Subcutaneous adipose tissue (tissue), 4 donors: ENCODE results near the gene CRACDL. TPM values are rescaled to one million over a fixed set of nuclear protein-coding genes. Genes with fewer than 3 reads are reported as not detected.

Experiments used
- total RNA-seq, 4 donors: library from RNA; depleted of rRNA; stranded (reverse); fragments of >200 nt; gene quantifications; one replicate each; pipeline ENCODE4 v1.1.0, GENCODE V29; 2016
- TF ChIP-seq, protein P1 (sequence below): fragments of 450-650 bp; IDR thresholded peaks from one replicate; pipeline ENCODE4 v1.5.1; 2016; ENCODE audit warnings: low read depth, mild to moderate bottlenecking, control low read depth, antibody characterized with exemption, moderate library complexity

The CRACDL gene
- total RNA-seq, 4 donors from 2014 or later, result 1.4 to 8.3 (median 4.5) TPM

DNA sequence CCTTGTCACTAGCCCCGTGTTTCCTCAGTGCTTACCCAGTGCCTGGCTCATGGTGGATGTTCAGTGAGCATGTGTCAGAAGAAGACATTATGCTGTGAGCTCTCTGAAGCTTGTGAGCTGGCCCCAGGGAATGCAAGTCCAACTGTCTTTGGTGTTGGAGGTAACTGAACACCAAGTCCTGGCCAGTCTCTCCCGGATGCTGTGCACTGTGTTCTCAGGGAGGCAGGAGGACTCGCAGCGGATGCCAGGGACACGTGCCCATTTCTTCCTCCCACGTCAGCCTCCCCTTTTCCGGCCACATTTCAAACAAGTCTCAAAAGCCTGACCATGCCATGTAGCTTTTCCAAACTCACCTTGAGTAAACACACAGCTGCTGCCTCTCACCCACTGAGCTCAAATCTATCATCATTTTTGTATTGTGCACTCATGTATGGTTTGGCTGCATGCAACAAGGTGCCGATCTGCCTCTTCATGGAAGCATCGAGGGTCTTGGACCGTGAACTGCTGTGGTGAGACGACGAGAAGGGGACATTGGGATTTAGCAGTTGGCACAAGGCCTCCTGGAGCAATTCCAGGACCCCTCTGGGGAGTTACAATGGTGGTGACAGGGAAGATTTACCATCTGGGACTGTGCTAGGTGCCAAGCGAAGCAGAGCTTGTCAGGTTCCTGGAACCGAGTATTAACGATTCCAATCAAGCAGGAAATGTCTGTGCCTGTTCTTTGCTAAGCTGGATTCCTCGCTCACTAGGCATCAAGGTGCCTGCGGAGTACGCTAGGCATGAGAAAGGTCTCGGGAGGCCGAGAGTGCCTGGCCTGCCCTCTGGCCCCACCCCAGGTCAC lies 160.7 kb downstream of the CRACDL start:
- TF ChIP-seq, protein P1, sequence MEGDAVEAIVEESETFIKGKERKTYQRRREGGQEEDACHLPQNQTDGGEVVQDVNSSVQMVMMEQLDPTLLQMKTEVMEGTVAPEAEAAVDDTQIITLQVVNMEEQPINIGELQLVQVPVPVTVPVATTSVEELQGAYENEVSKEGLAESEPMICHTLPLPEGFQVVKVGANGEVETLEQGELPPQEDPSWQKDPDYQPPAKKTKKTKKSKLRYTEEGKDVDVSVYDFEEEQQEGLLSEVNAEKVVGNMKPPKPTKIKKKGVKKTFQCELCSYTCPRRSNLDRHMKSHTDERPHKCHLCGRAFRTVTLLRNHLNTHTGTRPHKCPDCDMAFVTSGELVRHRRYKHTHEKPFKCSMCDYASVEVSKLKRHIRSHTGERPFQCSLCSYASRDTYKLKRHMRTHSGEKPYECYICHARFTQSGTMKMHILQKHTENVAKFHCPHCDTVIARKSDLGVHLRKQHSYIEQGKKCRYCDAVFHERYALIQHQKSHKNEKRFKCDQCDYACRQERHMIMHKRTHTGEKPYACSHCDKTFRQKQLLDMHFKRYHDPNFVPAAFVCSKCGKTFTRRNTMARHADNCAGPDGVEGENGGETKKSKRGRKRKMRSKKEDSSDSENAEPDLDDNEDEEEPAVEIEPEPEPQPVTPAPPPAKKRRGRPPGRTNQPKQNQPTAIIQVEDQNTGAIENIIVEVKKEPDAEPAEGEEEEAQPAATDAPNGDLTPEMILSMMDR, result no peak

DNA sequence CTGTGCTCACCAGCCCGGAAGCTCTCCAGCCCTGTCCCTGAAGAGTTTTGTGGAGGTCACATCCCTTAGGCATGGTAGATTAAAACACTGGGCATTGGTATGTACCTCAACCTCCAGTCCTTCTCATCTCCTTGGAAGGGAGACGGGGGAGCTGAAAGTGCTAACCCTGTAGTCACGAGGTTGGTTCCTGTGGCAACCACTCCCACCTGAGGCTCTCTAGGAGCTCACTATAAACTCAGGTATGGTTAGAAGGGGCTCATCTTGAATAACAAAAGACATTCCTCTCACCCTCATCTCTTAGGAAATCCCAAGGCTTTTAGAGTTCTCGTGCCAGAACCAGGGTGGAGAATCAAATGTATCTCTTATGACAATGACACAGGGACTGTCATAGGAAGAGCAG lies 162.1 kb downstream of the CRACDL start:
- TF ChIP-seq, protein P1, result no peak

DNA sequence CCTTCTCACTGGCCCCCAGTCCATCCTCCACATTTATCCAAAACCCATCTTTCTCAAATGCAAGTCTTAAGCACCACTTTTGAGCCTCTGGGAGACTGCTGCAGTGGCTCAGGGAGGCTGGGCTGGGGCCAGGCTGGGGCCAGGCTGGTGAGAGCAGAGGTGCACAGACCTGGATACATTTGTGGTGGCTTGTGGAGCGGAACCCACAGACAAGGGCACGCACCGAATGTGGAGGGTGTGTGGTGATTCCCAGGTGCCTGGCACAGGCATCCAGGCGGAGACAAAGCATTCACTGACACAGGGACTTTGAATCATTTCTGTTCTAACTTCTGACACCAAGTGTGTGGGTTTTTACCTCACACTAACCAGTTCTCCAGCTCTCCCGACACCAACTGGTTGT lies 162.9 kb downstream of the CRACDL start:
- TF ChIP-seq, protein P1, result no peak

DNA sequence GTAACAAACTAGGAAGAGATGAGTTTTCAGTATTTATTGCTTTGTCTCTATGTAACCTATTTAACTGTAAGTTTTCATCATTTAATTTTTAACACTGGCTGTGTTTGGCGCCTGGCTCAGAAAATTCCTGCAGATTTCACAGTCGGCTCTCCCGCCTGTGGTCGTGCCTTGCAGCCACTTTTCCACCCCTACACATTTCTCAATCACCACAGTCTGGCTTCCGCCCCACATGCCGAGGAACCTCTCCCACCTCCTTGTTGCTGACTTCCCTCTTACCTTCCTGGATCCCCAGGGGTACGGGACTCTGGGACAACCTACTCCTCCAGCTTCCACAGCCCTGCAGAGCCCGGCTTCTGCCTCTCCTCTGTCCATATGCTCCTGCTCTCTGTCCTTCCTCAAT lies 163.5 kb downstream of the CRACDL start:
- TF ChIP-seq, protein P1, result no peak

DNA sequence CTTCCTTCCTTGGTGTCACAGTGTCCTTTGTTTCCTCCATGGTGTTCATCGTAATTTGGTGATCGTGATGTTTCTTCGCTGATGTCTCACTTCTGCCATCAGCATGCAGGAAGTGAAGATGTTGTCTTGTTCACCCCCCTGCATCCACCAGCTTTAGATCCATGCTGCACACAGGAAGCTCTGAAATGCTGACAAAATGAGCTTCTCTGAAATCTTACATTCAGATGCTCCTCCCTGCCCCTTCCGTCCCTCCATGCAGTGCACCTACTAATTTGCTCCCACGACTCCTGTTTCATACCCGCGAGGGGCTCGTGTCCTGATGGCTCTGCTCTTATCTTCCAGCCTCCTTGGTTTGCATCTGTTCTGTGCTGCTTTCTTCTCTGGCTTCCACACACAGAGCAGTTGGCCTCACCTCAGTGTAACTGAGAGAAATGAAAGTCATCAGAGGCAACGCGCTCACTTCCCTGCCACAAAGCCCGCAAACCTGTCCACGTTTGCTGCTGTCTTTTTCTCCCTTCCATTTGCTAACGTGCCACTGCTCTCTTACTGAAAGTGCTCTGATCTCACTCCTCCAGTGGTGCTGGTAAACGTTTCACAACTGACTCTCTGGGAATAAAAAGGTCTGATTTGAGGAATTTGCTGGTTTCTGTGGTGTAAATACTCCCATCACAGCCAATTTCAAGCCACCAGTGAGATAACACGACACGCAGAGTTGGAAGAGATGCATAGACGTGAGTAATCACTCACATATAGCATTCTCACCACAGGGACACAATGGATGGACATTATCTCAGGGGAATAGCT lies 164.1 kb downstream of the CRACDL start:
- TF ChIP-seq, protein P1, result no peak

DNA sequence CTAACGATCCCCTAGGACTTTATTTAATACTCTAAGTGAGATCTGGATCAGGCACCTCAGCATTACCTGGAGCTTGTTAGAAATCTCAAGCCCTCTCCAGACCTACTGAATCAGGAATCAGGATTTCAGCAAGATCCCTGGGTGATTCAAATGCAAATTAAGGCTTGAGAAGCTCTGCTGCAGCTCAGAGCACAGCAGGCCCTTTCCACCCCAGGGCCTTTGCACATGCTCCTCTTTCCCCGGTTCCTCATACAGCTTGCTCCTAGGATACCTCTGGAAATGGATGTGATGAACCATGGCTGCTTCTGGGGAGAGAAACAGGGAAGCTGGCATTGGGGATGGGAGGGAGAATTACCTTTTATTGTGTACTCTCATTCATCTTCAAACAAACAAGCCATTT lies 164.8 kb downstream of the CRACDL start:
- TF ChIP-seq, protein P1, result no peak

DNA sequence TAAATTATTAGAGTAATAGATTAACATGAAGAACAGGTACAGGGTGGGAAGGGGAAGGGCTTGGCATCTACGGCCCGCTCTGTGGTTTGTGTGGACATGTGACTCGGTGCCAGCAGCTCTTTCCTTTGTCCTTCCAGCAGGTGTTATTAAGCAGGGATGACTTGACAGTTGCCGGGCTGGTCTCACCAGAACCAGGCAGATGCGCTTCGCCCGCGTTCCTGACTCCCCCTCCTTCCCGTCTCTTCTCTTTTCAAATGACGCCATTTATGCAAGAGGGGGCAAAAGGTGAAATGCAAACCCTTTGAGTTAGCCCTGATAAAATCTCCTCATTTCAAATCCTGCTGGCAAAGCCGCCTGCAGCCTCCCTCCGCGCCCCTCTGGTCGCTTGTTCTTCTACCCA lies 166.2 kb downstream of the CRACDL start:
- TF ChIP-seq, protein P1, result no peak
